Head of caudate nucleus (tissue), 42 donors: ENCODE data around the gene ZNF77.

Experiments
- DNase-seq, 42 donors: peaks; one replicate each; pipeline versions ENCODE4 v3.0.0 to v3.0.0-alpha.2; 2020 to 2021; ENCODE audit warnings: mixed read lengths in 7 of 42
- intact Hi-C: fragments of 100-400 bp; cut with DNase I; formaldehyde crosslinking; loops from one replicate; pipeline ENCODE4 v1.15.0; 2022

The ZNF77 gene

GRCh38 chr19:2883686-2884439, 60.9 kb downstream of the ZNF77 start:
- intact Hi-C loops: no loop called here
- DNase-seq: peak in 1 of 42 donors; percentile 14
